Stimulated activated CD4-positive, alpha-beta T cell treated with anti-CD3 and anti-CD28 coated beads, Interleukin-4, amount 100 ng/mL, for 48 hours (primary cell): ENCODE results near the gene ANGPTL2.
"Not testable (repeated sequence)": the region's sequence is repeated elsewhere in the genome, so short reads cannot be mapped to it uniquely, and the experiment has no call there.

Source experiments
- DNase-seq, 2 donors: peaks; one replicate each; pipeline ENCODE4 v3.0.0-alpha.2; 2020; ENCODE audit warnings: low read depth in 2 of 2

The ANGPTL2 gene

DNA sequence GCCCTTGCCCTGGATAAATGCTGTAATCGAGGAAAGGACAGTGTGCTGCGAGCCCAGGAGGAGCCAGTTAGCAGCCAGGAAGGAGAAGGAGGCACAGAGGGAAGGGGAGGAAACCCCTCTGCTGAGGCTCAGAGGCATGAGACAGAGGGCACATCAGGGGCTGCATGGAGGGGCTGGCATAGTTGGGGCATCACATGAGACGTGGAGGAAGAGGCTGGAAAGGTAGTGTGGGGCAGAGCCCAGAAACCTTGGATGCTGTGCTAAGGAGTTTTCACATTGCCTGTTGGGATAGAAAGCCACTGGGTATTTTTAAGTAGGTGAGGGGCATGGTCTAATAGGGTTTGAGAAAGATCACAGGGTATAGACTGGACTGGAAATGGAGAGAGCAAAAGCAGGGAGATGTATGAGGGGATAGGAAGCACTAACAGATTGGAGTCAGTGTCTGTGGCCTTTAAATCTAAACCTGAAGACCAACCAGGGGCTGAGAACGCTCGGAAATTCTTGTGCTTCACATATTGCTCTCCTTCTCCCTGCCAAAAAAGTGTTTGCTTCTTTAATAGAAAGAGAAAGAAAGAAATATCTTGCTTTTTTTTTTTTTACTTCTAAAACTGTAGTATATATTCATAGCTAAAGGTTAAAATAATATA is 33.0 kb upstream of the ANGPTL2 start:
- no peak for DNase-seq

GRCh38 chr9:127154390-127155191 is 32.2 kb upstream of the ANGPTL2 start:
- peak in 1 of 2 donors; percentile 23 for DNase-seq

- no peak for DNase-seq
These were observed 31.6 kb upstream of the ANGPTL2 start for GRCh38 chr9:127154003-127154389.

- no peak for DNase-seq
These were observed 31.1 kb upstream of the ANGPTL2 start for GRCh38 chr9:127153501-127153900.

DNA sequence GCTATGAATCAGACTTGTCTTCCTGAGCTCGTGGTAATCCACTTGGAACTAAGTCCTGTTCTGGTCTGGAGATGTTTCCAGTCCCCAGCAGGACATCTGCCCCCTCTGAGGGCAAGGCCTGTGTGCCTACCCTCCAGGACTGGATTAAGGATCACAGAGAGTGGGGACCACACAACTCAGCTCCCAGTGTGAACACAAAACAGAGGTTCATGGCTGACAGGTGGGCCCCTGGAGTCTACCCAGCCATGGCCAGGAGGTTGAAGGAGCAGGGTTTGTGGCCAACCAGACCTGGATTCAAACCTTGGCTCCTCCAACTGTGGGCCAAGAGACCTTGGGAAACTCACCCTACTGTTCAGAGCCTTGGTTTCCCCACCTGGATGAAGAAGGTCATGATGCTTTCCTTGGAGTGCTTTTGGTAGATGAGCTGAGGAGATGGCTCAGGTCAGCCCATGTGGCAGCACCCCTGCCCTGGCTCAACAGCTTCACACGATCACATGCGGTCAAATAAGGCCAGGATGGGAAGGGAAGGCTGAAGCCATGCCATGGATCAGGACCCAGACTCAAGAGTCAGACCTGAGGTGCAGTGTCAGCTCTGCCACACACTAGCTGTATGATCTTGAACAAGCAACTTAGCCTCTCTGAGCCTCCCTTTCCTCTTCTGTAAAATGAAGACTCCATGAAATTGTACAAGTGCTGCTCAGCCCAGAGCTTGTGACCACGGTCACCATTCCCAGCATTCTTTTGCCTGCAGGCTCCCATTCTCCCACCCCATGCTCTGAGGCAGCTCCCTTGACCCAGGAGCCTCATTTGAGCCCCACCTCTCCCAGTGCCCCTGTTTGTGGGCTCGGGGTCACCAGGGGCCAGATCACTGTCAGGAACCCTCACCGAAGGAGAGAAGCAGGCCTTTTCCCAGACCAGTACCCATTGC is 27.3 kb upstream of the ANGPTL2 start:
- DNase-seq, result no peak

DNA sequence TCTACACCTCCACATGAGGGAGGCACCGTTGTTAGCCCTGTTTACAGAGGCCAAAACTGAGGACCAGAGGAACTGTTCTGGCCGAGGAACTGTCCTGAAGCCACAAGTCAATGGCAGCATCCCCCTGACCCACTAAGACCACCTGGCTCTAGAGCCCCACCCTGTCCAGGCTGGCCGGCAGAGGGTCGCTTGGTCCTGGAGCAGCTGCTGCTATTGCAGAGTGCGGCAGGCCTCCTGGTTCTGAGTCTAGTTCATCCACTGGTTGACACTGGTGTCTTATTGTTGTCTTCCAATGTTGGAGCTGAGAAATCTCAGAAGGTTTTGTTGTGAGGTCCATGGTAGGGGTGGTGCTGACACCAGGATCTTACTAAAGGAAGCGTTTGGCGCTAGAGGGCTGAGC is 26.6 kb upstream of the ANGPTL2 start:
- no peak for DNase-seq

GRCh38 chr9:127148014-127148413 is 25.6 kb upstream of the ANGPTL2 start:
- no peak for DNase-seq

GRCh38 chr9:127147251-127147650 is 24.8 kb upstream of the ANGPTL2 start:
- no peak for DNase-seq

DNA sequence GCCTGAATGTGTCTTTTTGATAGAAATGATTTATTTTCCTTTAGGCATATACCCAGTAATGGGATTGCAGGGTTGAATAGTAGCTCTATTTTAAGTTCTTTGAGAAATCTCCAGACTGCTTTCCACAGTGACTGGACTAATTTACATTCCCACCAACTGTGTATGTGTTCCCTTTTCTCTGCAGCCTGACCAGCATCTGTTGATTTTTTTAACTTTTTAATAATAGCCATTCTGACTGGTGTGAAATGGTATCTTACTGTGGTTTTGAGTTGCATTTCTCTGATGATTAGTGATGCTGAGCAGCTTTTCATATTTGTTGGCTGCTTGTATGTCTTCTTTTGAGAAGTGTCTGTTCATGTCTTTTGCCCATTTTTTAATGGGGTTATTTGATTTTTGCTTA is 24.4 kb upstream of the ANGPTL2 start:
- not testable (repeated sequence) for DNase-seq

DNA sequence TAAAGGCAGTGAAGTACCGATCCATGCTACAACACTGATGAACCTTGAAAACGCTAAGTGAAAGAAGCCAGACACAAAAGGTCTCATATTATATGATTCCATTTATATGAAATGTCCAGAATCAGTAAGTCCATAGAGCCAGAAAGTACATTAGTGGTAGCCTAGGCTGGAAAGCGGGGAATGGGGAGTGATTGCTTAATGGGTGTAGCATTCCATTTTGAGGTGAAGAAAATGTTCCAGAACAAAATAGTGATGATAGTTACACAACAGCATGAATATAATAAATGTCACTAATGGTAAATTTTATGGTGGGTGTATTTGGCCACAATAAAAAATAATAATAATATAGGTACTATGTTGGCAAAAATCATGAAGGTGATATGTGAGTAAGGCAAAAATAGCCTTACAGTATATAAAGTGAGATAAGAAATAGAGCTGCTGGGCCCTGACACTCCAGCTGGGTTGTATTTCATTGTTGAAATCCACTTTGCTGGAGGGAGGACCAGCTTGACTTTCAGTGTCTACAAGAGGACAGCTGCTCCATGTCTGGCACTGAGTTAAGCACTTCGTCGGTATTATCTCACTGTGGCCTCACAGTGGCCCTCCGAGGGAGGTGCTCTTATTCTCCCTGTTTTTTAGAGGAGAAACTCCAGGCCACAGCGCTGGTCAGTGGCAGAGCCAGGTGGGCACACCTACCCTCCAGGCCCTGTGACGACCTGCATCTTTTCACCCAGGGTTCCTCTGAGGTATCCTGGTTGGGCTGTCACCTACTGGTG is 22.4 kb upstream of the ANGPTL2 start:
- no peak for DNase-seq

DNA sequence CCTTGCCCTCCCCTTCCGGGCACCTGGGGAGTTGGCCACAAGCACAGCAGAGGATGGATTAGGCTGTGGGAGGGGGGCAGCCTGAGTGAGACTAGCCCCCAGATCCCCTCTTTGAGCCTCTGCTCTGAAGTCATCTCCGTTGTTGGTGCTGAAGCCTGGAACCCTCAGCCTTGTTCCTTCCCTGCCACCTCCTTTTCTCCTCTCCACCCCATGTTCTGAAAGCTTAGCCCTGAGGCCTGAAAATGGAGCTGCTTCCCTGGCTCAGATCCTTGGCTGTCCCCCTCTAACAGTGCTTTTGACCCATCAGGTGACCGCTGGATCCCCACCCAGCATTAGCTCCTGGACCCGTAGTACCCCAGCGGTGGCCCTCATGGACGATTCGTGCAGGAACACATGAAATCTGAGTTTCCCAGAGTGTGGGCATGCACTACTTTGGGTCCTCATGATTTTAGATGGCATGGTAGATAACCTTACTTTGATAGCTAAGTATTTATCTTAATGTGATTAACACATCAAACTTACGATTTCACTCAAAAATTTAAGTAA is 21.6 kb upstream of the ANGPTL2 start:
- no peak for DNase-seq

- no peak for DNase-seq
These were observed 20.6 kb upstream of the ANGPTL2 start for GRCh38 chr9:127142931-127143464.

- DNase-seq, result no peak
These were observed 19.9 kb upstream of the ANGPTL2 start for GRCh38 chr9:127142291-127142690.

- no peak for DNase-seq
These were observed 18.6 kb upstream of the ANGPTL2 start for GRCh38 chr9:127140842-127141675.

GRCh38 chr9:127140181-127140580 is 17.7 kb upstream of the ANGPTL2 start:
- no peak for DNase-seq

- no peak for DNase-seq
These were observed 17.3 kb upstream of the ANGPTL2 start for GRCh38 chr9:127139775-127140174.

GRCh38 chr9:127139071-127139731 is 16.8 kb upstream of the ANGPTL2 start:
- no peak for DNase-seq

DNA sequence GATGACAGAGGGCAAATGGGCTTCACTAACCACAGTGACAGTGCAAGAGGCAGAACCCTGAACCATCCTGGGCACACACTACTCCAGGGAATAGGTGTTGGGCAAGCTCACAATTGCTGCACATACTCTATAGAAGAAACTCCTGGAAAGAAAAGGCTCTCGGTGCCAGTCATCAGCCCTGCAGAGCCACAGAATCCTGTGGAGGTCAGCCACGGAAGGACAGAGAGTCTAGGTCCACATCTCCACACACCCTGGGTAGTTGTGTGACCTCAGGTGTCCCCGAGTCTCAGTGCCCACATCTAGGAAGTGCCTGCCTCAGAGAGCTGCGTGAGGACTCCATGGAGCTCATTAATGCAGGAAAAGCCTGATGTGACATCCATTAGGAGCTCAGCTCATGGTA is 16.0 kb upstream of the ANGPTL2 start:
- no peak for DNase-seq

DNA sequence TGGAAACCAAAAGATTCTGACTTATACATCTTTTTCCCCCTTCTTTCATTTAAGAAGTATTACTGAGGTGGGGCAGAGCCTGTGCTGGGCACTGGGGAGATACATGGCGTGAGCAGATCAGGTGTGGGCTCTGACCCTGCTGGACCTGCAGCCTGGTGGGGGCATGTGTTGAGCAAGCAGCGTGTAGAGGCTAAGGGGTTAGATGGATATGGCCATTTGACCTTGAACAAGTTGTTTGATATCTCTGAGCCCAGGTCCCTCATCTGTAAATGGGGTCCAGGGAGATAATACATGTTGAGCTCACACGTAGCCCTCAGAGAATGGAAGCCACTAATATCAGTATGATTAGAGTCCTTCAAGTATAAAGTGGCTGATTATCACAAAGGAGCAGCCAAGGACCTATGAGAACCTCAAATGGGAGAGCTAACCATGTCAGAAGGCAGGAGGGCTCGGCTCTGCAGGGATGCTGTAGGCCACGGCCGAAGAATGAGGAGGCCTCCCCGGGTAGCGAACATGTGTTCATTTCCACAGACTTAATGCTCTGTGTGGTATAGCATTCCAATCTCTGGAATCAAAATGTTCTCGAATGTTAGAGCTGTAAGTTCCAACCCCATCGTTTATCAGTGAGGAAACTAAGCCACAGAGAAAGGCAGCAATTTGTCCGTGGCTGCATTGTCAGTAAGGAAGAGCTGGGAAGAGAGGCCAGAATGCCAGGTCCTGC is 15.4 kb upstream of the ANGPTL2 start:
- DNase-seq, result no peak
